ENCODE data around the gene ADAM12. TPM values are rescaled to one million over a fixed set of nuclear protein-coding genes. Genes with fewer than 3 reads are reported as not detected.

Gene ADAM12
- total and polyA plus RNA-seq, 4 donors = 0.03 to 0.33 (median 0.19) TPM

DNA sequence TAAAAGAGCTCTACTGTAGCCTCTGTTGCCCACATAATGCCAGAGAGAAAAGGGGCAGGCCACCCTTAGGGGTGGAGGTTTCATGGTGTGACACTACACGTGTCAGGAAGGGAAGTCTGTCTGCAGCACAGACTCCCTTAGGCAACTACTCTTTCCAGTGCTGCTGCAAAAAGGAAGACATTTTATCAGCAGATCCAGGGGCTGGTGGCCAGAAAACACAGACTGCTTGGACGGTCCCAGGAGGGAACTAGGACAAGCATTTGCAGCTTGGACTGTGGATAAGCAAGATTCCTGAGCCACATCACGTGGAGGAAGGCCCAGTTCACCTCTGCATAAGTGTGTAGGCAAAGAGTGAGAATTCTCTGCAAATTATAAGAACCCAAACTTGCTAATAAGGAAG, 271.1 kb downstream of the ADAM12 start:
- Histone ChIP-seq H3K9ac (ENCODE audit: low read depth in 1 of 2, low read length in 2 of 2) (no peak overlapping the region), H3K27me3 (ENCODE audit: control insufficient read depth in 4 of 4, insufficient read depth in 4 of 4, low read length in 3 of 4) (peaks cover 0 to 4% (median 0%) of the 10 kb centered on the region in 4 donors), H3K36me3 (ENCODE audit: control insufficient read depth in 4 of 4, insufficient read depth in 3 of 4, low read depth in 1 of 4, low read length in 3 of 4) (no peaks in the 10 kb centered on the region), H3K9me3 (ENCODE audit: control insufficient read depth in 4 of 4, low read length in 3 of 4) (no peaks in the 10 kb centered on the region), H3K4me3 (ENCODE audit: low read depth in 1 of 3, low read length in 3 of 3) (no peak overlapping the region), H3K4me1 (ENCODE audit: control insufficient read depth in 4 of 4, insufficient read depth in 4 of 4, low read length in 3 of 4) (no peaks in the 10 kb centered on the region), H3K27ac (ENCODE audit: low read depth in 1 of 2, low read length in 2 of 2) (no peak overlapping the region)
- no peak for DNase-seq (ENCODE audit: low spot score)
- 45% methylated on average over 3 of the region's 3 CpGs for WGBS
- TF ChIP-seq EGR1 (IDR thresholded peaks at IDR 0.05; ENCODE audit: low read depth in 2 of 2) (no peak), HNF4G (IDR thresholded peaks at IDR 0.05) (no peak), YY1 (IDR thresholded peaks at IDR 0.05) (no peak), RAD21 (IDR thresholded peaks at IDR 0.05) (no peak), RXRA (IDR thresholded peaks at IDR 0.05) (no peak), GABPA (IDR thresholded peaks at IDR 0.05 in 1 of 2, conservative IDR thresholded peaks at IDR 0.05 in 1 of 2) (no peak), FOXA2 (IDR thresholded peaks at IDR 0.05) (no peak), SP1 (IDR thresholded peaks at IDR 0.05) (no peak), NR2F2 (IDR thresholded peaks at IDR 0.05) (no peak), FOXA1 (IDR thresholded peaks at IDR 0.05) (no peak), JUND (IDR thresholded peaks at IDR 0.05) (no peak), HNF4A (conservative IDR thresholded peaks at IDR 0.05) (no peak)
- TF ChIP-seq, protein P1, sequence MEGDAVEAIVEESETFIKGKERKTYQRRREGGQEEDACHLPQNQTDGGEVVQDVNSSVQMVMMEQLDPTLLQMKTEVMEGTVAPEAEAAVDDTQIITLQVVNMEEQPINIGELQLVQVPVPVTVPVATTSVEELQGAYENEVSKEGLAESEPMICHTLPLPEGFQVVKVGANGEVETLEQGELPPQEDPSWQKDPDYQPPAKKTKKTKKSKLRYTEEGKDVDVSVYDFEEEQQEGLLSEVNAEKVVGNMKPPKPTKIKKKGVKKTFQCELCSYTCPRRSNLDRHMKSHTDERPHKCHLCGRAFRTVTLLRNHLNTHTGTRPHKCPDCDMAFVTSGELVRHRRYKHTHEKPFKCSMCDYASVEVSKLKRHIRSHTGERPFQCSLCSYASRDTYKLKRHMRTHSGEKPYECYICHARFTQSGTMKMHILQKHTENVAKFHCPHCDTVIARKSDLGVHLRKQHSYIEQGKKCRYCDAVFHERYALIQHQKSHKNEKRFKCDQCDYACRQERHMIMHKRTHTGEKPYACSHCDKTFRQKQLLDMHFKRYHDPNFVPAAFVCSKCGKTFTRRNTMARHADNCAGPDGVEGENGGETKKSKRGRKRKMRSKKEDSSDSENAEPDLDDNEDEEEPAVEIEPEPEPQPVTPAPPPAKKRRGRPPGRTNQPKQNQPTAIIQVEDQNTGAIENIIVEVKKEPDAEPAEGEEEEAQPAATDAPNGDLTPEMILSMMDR (IDR thresholded peaks at IDR 0.05; ENCODE audit: low read depth, low read length, missing input control) = no peak
- TF ChIP-seq, protein P2, sequence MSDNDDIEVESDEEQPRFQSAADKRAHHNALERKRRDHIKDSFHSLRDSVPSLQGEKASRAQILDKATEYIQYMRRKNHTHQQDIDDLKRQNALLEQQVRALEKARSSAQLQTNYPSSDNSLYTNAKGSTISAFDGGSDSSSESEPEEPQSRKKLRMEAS (IDR thresholded peaks at IDR 0.05) = no peak
- TF ChIP-seq, protein P3, sequence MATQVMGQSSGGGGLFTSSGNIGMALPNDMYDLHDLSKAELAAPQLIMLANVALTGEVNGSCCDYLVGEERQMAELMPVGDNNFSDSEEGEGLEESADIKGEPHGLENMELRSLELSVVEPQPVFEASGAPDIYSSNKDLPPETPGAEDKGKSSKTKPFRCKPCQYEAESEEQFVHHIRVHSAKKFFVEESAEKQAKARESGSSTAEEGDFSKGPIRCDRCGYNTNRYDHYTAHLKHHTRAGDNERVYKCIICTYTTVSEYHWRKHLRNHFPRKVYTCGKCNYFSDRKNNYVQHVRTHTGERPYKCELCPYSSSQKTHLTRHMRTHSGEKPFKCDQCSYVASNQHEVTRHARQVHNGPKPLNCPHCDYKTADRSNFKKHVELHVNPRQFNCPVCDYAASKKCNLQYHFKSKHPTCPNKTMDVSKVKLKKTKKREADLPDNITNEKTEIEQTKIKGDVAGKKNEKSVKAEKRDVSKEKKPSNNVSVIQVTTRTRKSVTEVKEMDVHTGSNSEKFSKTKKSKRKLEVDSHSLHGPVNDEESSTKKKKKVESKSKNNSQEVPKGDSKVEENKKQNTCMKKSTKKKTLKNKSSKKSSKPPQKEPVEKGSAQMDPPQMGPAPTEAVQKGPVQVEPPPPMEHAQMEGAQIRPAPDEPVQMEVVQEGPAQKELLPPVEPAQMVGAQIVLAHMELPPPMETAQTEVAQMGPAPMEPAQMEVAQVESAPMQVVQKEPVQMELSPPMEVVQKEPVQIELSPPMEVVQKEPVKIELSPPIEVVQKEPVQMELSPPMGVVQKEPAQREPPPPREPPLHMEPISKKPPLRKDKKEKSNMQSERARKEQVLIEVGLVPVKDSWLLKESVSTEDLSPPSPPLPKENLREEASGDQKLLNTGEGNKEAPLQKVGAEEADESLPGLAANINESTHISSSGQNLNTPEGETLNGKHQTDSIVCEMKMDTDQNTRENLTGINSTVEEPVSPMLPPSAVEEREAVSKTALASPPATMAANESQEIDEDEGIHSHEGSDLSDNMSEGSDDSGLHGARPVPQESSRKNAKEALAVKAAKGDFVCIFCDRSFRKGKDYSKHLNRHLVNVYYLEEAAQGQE (IDR thresholded peaks at IDR 0.05) = no peak
- TF ChIP-seq, protein P4, sequence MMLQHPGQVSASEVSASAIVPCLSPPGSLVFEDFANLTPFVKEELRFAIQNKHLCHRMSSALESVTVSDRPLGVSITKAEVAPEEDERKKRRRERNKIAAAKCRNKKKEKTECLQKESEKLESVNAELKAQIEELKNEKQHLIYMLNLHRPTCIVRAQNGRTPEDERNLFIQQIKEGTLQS (IDR thresholded peaks at IDR 0.05) = no peak
- TF ChIP-seq, protein P5, sequence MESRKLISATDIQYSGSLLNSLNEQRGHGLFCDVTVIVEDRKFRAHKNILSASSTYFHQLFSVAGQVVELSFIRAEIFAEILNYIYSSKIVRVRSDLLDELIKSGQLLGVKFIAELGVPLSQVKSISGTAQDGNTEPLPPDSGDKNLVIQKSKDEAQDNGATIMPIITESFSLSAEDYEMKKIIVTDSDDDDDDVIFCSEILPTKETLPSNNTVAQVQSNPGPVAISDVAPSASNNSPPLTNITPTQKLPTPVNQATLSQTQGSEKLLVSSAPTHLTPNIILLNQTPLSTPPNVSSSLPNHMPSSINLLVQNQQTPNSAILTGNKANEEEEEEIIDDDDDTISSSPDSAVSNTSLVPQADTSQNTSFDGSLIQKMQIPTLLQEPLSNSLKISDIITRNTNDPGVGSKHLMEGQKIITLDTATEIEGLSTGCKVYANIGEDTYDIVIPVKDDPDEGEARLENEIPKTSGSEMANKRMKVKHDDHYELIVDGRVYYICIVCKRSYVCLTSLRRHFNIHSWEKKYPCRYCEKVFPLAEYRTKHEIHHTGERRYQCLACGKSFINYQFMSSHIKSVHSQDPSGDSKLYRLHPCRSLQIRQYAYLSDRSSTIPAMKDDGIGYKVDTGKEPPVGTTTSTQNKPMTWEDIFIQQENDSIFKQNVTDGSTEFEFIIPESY (IDR thresholded peaks at IDR 0.05) = no peak

All from liver (tissue), 9 donors.